Colonic mucosa (tissue), 4 donors: ENCODE data around the gene CD300A. TPM values are rescaled to one million over a fixed set of nuclear protein-coding genes. Genes with fewer than 3 reads are reported as not detected.
"Not testable (repeated sequence)": the region's sequence is repeated elsewhere in the genome, so short reads cannot be mapped to it uniquely, and the experiment has no call there.

ENCODE experiments used
- DNase-seq: peaks from one replicate; pipeline ENCODE4 v3.0.0-alpha.2; 2020
- H3K27ac ChIP-seq: fragments of 200-600 bp; one replicate; pipeline ENCODE4 v1.8.0; 2021
- H3K27me3 ChIP-seq: fragments of 200-600 bp; one replicate; pipeline ENCODE4 v1.8.0; 2021
- H3K36me3 ChIP-seq: fragments of 200-600 bp; one replicate; pipeline ENCODE4 v1.8.0; 2021
- H3K4me1 ChIP-seq: fragments of 200-600 bp; one replicate; pipeline ENCODE4 v1.8.0; 2021; ENCODE audit warnings: mild to moderate bottlenecking
- H3K4me3 ChIP-seq: fragments of 200-600 bp; one replicate; pipeline ENCODE4 v1.8.0; 2021
- H3K9ac ChIP-seq, 2 donors: one replicate each; pipeline ENCODE4 v1.7.0; 2013; ENCODE audit warnings: control low read depth in 2 of 2, low read depth in 2 of 2, low read length in 2 of 2
- H3K9me3 ChIP-seq: fragments of 200-600 bp; one replicate; pipeline ENCODE4 v1.8.0; 2021
- CTCF ChIP-seq: fragments of 200-600 bp; IDR thresholded peaks from one replicate; pipeline ENCODE4 v1.8.0; 2022; ENCODE audit warnings: antibody characterized with exemption, mild to moderate bottlenecking
- intact Hi-C: fragments of 100-400 bp; cut with DNase I; formaldehyde crosslinking; loops from one replicate; pipeline ENCODE4 v1.14.1; 2022
- total RNA-seq, 2 donors: library from RNA; stranded (reverse); fragmentation: NEBNext Ultra II Directional in 1 of 2; extraction: Animal tissue kit (Norgen Biotek cat#: 25700) in 1 of 2; gene quantifications; one replicate each; pipeline ENCODE4 v1.2.1, GENCODE V29; 2021
- donor health status: healthy.
- donor health status: DM: no; HTN: no; CAD: no.
- donor health status: DM: no; HTN: no; CAD: no.

CD300A gene
- total RNA-seq, 2 donors from 2014 or later = 3.1 to 5.6 TPM

DNA sequence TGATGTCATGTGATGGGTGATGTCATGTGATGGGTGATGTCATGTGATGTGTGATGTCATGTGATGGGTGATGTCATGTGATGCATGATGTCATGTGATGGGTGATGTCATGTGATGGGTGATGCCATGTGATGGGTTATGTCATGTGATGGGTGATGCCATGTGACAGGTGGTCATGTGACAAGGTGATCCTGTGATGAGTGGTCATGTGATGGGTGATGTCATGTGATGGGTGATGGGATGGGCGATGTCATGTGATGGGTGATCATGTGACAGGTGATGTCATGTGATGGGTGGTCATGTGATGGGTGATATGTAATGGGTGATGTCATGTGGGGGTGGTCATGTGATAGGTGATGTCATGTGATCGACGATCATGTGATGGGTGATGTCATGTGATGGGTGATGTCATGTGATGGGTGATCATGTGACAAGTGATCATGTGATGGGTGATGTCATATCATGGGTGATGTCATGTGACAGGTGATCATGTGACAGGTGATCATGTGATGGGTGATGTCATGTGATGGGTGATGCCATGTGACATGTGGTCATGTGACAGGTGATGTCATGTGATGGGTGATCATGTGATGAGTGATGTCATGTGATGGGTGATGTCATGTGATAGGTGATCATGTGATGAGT is 47.7 kb downstream of the CD300A start:
- Histone ChIP-seq H3K9ac (no peak overlapping the region), H3K4me3 (no peak overlapping the region), H3K36me3 (no peaks in the 10 kb centered on the region), H3K4me1 (no peaks in the 10 kb centered on the region), H3K27ac (no peak overlapping the region), H3K9me3 (no peaks in the 10 kb centered on the region), H3K27me3 (peaks cover 3% of the 10 kb centered on the region)
- intact Hi-C loops = no loop called here
- DNase-seq = no peak
- no peak for TF ChIP-seq CTCF

DNA sequence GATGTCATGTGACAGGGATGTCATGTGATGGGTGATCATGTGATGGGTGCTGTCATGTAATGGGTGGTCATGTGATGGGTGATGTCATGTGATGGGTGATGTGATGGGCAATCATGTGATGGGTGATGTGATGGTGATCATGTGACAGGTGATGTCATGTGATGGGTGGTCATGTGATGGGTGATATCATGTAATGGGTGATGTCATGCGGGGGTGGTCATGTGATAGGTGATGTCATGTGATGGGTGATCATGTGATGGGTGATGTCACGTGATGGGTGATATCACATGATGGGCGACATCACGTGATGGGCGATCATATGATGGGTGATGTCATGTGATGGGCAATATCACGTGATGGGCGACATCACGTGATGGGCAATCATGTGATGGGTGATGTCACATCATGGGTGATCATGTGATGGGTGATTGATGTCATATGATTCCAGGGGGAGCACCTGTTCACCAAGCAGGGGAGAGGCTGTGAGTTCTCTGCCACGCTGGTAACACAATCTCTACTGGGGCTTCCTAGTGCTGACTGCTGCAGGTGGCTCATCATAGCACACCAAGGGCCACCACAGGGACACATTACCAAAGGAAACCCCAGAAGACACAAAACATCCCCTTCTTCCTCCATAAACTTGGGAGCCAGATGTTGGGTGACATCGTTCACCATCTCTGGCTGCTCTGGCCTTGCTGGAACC is 48.3 kb downstream of the CD300A start:
- no peaks in the 10 kb centered on the region for H3K4me1 ChIP-seq
- H3K27me3 ChIP-seq = peaks cover 3% of the 10 kb centered on the region
- H3K4me3 ChIP-seq = no peak overlapping the region
- H3K9me3 ChIP-seq = no peaks in the 10 kb centered on the region
- H3K36me3 ChIP-seq = no peaks in the 10 kb centered on the region
- H3K27ac ChIP-seq = no peak overlapping the region
- no peak for DNase-seq
- TF ChIP-seq CTCF = no peak
- H3K9ac ChIP-seq = no peak overlapping the region
- intact Hi-C loops = no loop called here

GRCh38 chr17:74515941-74516340 is 49.5 kb downstream of the CD300A start:
- intact Hi-C loops = no loop called here
- peaks cover 3% of the 10 kb centered on the region for H3K27me3 ChIP-seq
- H3K4me3 ChIP-seq = no peak overlapping the region
- TF ChIP-seq CTCF = no peak
- no peak overlapping the region for H3K27ac ChIP-seq
- no peak overlapping the region for H3K9ac ChIP-seq
- H3K36me3 ChIP-seq = no peaks in the 10 kb centered on the region
- DNase-seq = peak; percentile 9
- H3K4me1 ChIP-seq = no peaks in the 10 kb centered on the region
- no peaks in the 10 kb centered on the region for H3K9me3 ChIP-seq

DNA sequence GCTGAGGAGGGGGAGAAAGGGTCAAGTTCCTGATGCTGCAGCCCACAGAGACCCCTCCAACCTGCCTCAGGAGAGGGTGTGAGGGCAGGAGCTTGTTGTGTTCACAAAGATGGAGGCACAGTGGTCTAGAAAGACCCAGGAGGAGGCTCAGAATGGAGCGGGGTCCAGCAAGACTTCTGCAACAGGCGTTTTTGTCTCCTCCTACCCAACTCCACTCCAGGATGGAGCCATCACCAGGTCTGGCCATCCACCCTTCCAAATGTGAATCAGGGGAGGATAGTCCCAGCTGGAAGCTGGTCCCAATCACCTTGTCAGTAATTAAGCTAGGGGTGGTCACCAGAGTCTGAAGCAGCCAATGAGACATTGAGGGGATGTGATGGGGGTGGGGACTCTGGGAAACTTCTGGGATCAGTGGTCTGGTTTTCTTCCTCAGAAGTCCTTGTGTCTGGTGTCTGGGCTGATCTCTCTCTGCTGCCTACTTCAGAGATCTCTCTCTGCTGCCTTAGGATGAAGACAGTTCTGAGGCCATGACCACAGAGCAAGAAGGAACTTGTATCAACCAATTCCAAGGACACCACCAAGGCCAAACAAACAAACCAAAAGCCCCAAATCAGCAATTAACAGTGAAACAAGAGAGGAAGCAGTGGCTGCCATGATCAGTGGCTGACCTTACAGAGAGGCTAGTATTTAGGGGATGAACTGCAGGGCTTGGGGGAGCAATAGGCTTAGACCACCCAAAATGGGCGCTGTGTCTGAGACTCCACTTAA is 50.3 kb downstream of the CD300A start:
- Histone ChIP-seq H3K27me3 (peaks cover 3% of the 10 kb centered on the region), H3K9ac (no peak overlapping the region), H3K4me3 (no peak overlapping the region), H3K27ac (no peak overlapping the region), H3K9me3 (no peaks in the 10 kb centered on the region), H3K4me1 (no peaks in the 10 kb centered on the region), H3K36me3 (no peaks in the 10 kb centered on the region)
- intact Hi-C loops = no loop called here
- peak; percentile 11 for DNase-seq
- no peak for TF ChIP-seq CTCF

DNA sequence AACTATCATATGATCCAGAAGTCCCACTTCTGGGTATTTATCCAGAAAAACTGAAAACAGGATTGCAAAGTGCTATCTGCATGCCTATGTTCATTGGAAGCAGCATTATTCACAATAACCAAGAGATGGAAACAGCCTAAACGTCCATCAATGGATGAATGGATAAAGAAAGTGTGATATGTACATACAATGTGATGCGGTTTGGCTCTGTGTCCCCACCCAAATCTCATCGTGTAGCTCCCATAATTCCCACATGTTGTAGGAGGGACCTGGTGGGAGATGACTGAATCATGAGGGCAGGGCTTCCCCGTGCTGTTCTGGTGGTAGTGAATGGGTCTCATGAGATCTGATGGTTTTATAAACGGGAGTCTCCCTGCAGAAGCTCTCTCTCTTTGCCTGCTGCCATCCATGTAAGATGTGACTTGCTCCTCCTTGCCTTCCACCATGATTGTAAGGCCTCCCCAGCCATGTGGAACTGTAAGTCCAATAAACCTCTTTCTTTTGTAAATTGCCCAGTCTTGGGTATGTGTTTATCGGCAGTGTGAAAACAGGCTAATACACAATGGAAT is 52.1 kb downstream of the CD300A start:
- intact Hi-C loops, H3K4me1 ChIP-seq, H3K9ac ChIP-seq, H3K27ac ChIP-seq, H3K9me3 ChIP-seq, H3K27me3 ChIP-seq, H3K4me3 ChIP-seq, H3K36me3 ChIP-seq, DNase-seq: not testable (repeated sequence)
